K562 (cell line): ENCODE results near the gene GCH1. TPM values are rescaled to one million over a fixed set of nuclear protein-coding genes. Genes with fewer than 3 reads are reported as not detected.

ENCODE experiments used
- ATAC-seq: fragments of 200-7000 bp; cut with Tn5 transposase; 3 replicates; pipeline ENCODE4 v1.9.1; 2020; ENCODE audit warnings: moderate library complexity
- BruUV-seq: library from RNA; stranded (reverse); fragments of 400-500 nt; replicated peaks from 2 replicates; lab custom pipeline; 2021; lab: Mats Ljungman, UMichigan
- CTCF ChIA-PET: fragments of 300-600 bp; formaldehyde crosslinking; extraction: SDS; loops from one replicate; lab custom pipeline; 2021; ENCODE audit warnings: low intra/inter-chr PET ratio; lab: Yijun Ruan, JAX
- POLR2A ChIA-PET: fragments of 300-600, 350-650 bp; sonication (Branson Sonifier 250); formaldehyde crosslinking; extraction: SDS; loops from one replicate; lab custom pipeline; 2021; ENCODE audit warnings: antibody characterized with exemption, inconsistent platforms; lab: Yijun Ruan, JAX
- DNase-seq, 4 experiments: peaks; one replicate each; pipeline versions ENCODE4 v3.0.0 to v3.0.0-alpha.2; 2011 to 2018; ENCODE audit warnings: low spot score in 3 of 4, mixed read lengths in 3 of 4; ENCODE audit errors: extremely low read depth in 1 of 4
- FAIRE-seq: peaks from 2 replicates; lab custom pipeline; 2011; peaks lifted over from hg19 to GRCh38; lab: Jason Lieb, UNC
- H2AFZ ChIP-seq: 2 replicates; pipeline ENCODE4 v1.6.0; 2011; ENCODE audit warnings: low read depth, low read length, control low read depth, inconsistent platforms
- H3K27ac ChIP-seq: fragments of 200-600 bp; 3 replicates; pipeline ENCODE4 v1.8.0; 2011; ENCODE audit warnings: low read depth, mild to moderate bottlenecking, control low read depth, inconsistent platforms, low read length, moderate library complexity, mixed read lengths; ENCODE audit errors: extremely low read depth
- H3K27me3 ChIP-seq, 2 experiments: fragments of 300-600 bp in 1 of 2; 2 replicates in 1 of 2; 3 replicates in 1 of 2; pipeline versions ENCODE4 v1.6.0 to v1.8.0; 2011; ENCODE audit warnings: inconsistent platforms in 2 of 2, low read length in 2 of 2, mild to moderate bottlenecking in 1 of 2, mixed read lengths in 1 of 2, moderate library complexity in 1 of 2; ENCODE audit not compliant: control insufficient read depth in 2 of 2, insufficient read depth in 2 of 2
- H3K36me3 ChIP-seq: fragments of 300-600 bp; 3 replicates; pipeline ENCODE4 v1.8.0; 2011; ENCODE audit warnings: mild to moderate bottlenecking, low read length, inconsistent platforms; ENCODE audit not compliant: control insufficient read depth, insufficient read depth
- H3K4me1 ChIP-seq, 2 experiments: fragments of 200-600 bp in 1 of 2; replicated peaks in 1 of 2; 2 replicates in 1 of 2; 3 replicates in 1 of 2; pipeline versions ENCODE4 v1.5.1 to v1.8.0; 2011; ENCODE audit warnings: inconsistent platforms in 2 of 2, low read length in 2 of 2, mild to moderate bottlenecking in 1 of 2, mixed read lengths in 1 of 2, moderate library complexity in 1 of 2; ENCODE audit not compliant: control insufficient read depth in 2 of 2, insufficient read depth in 2 of 2
- H3K4me2 ChIP-seq: 2 replicates; pipeline ENCODE4 v1.6.1; 2011; ENCODE audit warnings: low read length, control low read depth, inconsistent platforms, mixed read lengths; ENCODE audit not compliant: insufficient read depth
- H3K4me3 ChIP-seq: fragments of 200-600 bp; sonication (generic), shearing (Covaris generic); 2 replicates; pipeline ENCODE4 v1.5.1; 2016; ENCODE audit warnings: control low read depth, inconsistent platforms
- H3K79me2 ChIP-seq: fragments of 200-600 bp; 3 replicates; pipeline ENCODE4 v1.8.0; 2011; ENCODE audit warnings: low read length, inconsistent platforms; ENCODE audit not compliant: control insufficient read depth, insufficient read depth
- H3K9ac ChIP-seq, 2 experiments: 2 replicates each; pipeline versions ENCODE4 v1.6.0 to v1.6.1; 2011; ENCODE audit warnings: low read depth in 2 of 2, low read length in 2 of 2, control low read depth in 1 of 2, inconsistent platforms in 1 of 2, mild to moderate bottlenecking in 1 of 2, mixed read lengths in 1 of 2; ENCODE audit not compliant: insufficient read depth in 1 of 2
- H3K9me1 ChIP-seq: one replicate; pipeline ENCODE4 v1.6.0; 2011; ENCODE audit warnings: inconsistent platforms, mild to moderate bottlenecking, low read length, moderate library complexity; ENCODE audit not compliant: control insufficient read depth, insufficient read depth
- H3K9me3 ChIP-seq: replicated peaks from 2 replicates; pipeline ENCODE4 v1.5.1; 2011; ENCODE audit warnings: low read depth, low read length, inconsistent platforms; ENCODE audit not compliant: control insufficient read depth, insufficient read depth
- H4K20me1 ChIP-seq: replicated peaks from 2 replicates; pipeline ENCODE4 v1.6.1; 2011; ENCODE audit warnings: low read length, inconsistent platforms, mixed read lengths; ENCODE audit not compliant: control insufficient read depth, insufficient read depth
- KDM2B ChIP-seq: fragments of 250-450 bp; sonication (Bioruptor Pico); IDR thresholded peaks from 2 replicates; pipeline ENCODE4 v1.8.0; 2021; ENCODE audit warnings: mild to moderate bottlenecking, moderate library complexity
- KLF6 ChIP-seq: fragments of 250-450 bp; sonication (Bioruptor Pico); IDR thresholded peaks from 2 replicates; pipeline ENCODE4 v1.4.0; 2020; ENCODE audit warnings: mild to moderate bottlenecking, moderate library complexity, borderline replicate concordance
- NRF1 ChIP-seq, 2 experiments: fragments of 450-650 bp; IDR thresholded peaks in 1 of 2; conservative IDR thresholded peaks in 1 of 2; 2 replicates each; pipeline ENCODE4 v1.6.1; 2014; ENCODE audit warnings: mild to moderate bottlenecking in 2 of 2
- USF2 ChIP-seq: sonication (generic); formaldehyde crosslinking; IDR thresholded peaks from 2 replicates; pipeline ENCODE4 v1.5.0; 2020; ENCODE audit warnings: missing genetic modification reagents
- ZBED1 ChIP-seq: IDR thresholded peaks from 2 replicates; pipeline ENCODE4 v1.6.1; 2014
- ZFP36 ChIP-seq: fragments of 150-350 bp; IDR thresholded peaks from 2 replicates; pipeline ENCODE4 v1.6.1; 2018; ENCODE audit warnings: low read length, low read depth; ENCODE audit not compliant: partially characterized antibody
- ZNF280A ChIP-seq: fragments of 450-650 bp; IDR thresholded peaks from 2 replicates; pipeline ENCODE4 v1.6.1; 2018; ENCODE audit warnings: mild to moderate bottlenecking, low read depth; ENCODE audit not compliant: partially characterized antibody
- ZNF311 ChIP-seq: fragments of 250-450 bp; sonication (Bioruptor Pico); IDR thresholded peaks from 2 replicates; pipeline ENCODE4 v1.4.0; 2020; ENCODE audit warnings: mild to moderate bottlenecking, moderate library complexity
- ZNF655 ChIP-seq: fragments of 250-450 bp; sonication (Bioruptor Pico); IDR thresholded peaks from 2 replicates; pipeline ENCODE4 v1.5.0; 2021
- WGBS: fragments of 100-300 bp; shearing (Covaris generic); methylation state at CpG from one replicate; pipeline ENCODE4 v1.1.6; 2016; ENCODE audit warnings: low coverage, mixed read lengths; ENCODE audit not compliant: insufficient coverage; ENCODE audit errors: missing lambda C conversion rate; 5-methylcytosine and 5-hydroxymethylcytosine counted together
- in situ Hi-C: fragments of 300-500 bp; cut with MboI; formaldehyde crosslinking; loops from 4 replicates; pipeline ENCODE4 v1.15.0; 2018; ENCODE audit warnings: inconsistent platforms, mixed read lengths
- intact Hi-C: fragments of 100-400 bp; cut with micrococcal nuclease; formaldehyde crosslinking; loops from 2 replicates; pipeline ENCODE4 v1.14.2; 2022
- polyA plus RNA-seq, 8 experiments: library from polyadenylated mRNA; depleted of rRNA in 4 of 8; stranded (reverse) in 5 of 8; unstranded in 3 of 8; fragments of >200 nt; fragmentation: Nextera tagmentation in 2 of 8; fragmentation: Illumina TruSeq in 1 of 8; extraction: Ambion mirVana in 2 of 8; extraction: Trizol in 1 of 8; gene quantifications; 2 replicates each; pipeline versions ENCODE4 v1.2.1 to v1.2.3, GENCODE V29; 2011 to 2014; ENCODE audit warnings: inconsistent platforms in 1 of 8, missing spikeins in 1 of 8
- total RNA-seq, 7 experiments: library from RNA; depleted of rRNA in 6 of 7; stranded (reverse); fragments of >200 nt in 6 of 7; fragmentation: Illumina TruSeq in 2 of 7; extraction: Trizol in 2 of 7; gene quantifications; 2 replicates each; pipeline versions ENCODE4 v1.2.1 to v1.2.3, GENCODE V29; 2011 to 2021; ENCODE audit warnings: low replicate concordance in 1 of 7

GCH1 gene
- total and polyA plus RNA-seq, 9 of the 15 experiments (the other 6 are each of a cell fraction or from before 2014, with no cell fraction given), result 3.9 to 13.1 (median 6.5) TPM

- Histone ChIP-seq H3K4me2 (no peak overlapping the region), H3K9me3 (no peaks in the 10 kb centered on the region), H3K9me1 (no peaks in the 10 kb centered on the region), H3K27ac (no peak overlapping the region), H3K4me3 (no peak overlapping the region), H3K4me1 (no peaks in the 10 kb centered on the region), H3K36me3 (no peaks in the 10 kb centered on the region), H3K27me3 (no peaks in the 10 kb centered on the region), H3K79me2 (no peaks in the 10 kb centered on the region), H2AFZ (no peak overlapping the region), H3K9ac (no peak overlapping the region; a peak in 1 of 4 replicates), H4K20me1 (no peaks in the 10 kb centered on the region)
- BruUV-seq, result no TSS peak
- TF ChIP-seq ZNF280A (no peak), ZNF311 (CRISPR knock-in tag) (no peak), KLF6 (CRISPR knock-in tag) (no peak), NRF1 (conservative IDR thresholded peaks at IDR 0.05 in 1 of 2, IDR thresholded peaks at IDR 0.05 in 1 of 2) (no peak), ZBED1 (no peak), KDM2B (CRISPR knock-in tag) (no peak), ZFP36 (no peak), ZNF655 (no peak), USF2 (CRISPR knock-in tag) (no peak)
- ChIA-PET CTCF (no interaction called here), POLR2A (interaction anchor here (1.1 kb wide), 1 partner anchor 8 kb away, joined by 4 read pairs; no protein-coding TSS in a partner anchor)
- no peak for DNase-seq
- 17% methylated on average over 3 of the region's 3 CpGs for WGBS
- no peak for FAIRE-seq
- intact Hi-C loops, result no loop called here
- peak; percentile 40; the same call in 1 of the 3 replicates for ATAC-seq
- in situ Hi-C loops, result no loop called here
Measured at GRCh38 chr14:54922598-54922997, 20.0 kb upstream of the GCH1 start.
